Subcutaneous abdominal adipose tissue (tissue), 5 donors: ENCODE measurements around the gene SH3D21.

Experiments
- H3K27ac ChIP-seq: one replicate; pipeline ENCODE4 v1.7.0; 2013; ENCODE audit warnings: low read depth, mild to moderate bottlenecking, inconsistent platforms, low read length, moderate library complexity
- H3K27me3 ChIP-seq, 5 donors: one replicate each; pipeline ENCODE4 v1.7.0; 2013; ENCODE audit warnings: low read length in 5 of 5, inconsistent platforms in 1 of 5; ENCODE audit not compliant: control insufficient read depth in 5 of 5, insufficient read depth in 4 of 5
- H3K36me3 ChIP-seq, 5 donors: one replicate each; pipeline ENCODE4 v1.7.0; 2013; ENCODE audit warnings: low read length in 5 of 5; ENCODE audit not compliant: control insufficient read depth in 5 of 5, insufficient read depth in 5 of 5
- H3K4me1 ChIP-seq, 5 donors: one replicate each; pipeline ENCODE4 v1.7.0; 2013; ENCODE audit warnings: low read length in 5 of 5, mild to moderate bottlenecking in 3 of 5, moderate library complexity in 1 of 5; ENCODE audit not compliant: control insufficient read depth in 5 of 5, insufficient read depth in 5 of 5
- H3K4me3 ChIP-seq, 5 donors: one replicate each; pipeline ENCODE4 v1.7.0; 2013; ENCODE audit warnings: low read length in 5 of 5, low read depth in 1 of 5
- H3K9ac ChIP-seq, 5 donors: one replicate each; pipeline ENCODE4 v1.7.0; 2013; ENCODE audit warnings: low read length in 5 of 5, mild to moderate bottlenecking in 4 of 5, moderate library complexity in 3 of 5
- H3K9me3 ChIP-seq, 5 donors: one replicate each; pipeline ENCODE4 v1.7.0; 2013; ENCODE audit warnings: low read length in 5 of 5; ENCODE audit not compliant: control insufficient read depth in 5 of 5
- donor health status: healthy.
- donor health status: healthy.
- donor health status: healthy.
- donor health status: healthy.
- donor health status: healthy.

The SH3D21 gene

GRCh38 chr1:36279110-36279788 lies 26.9 kb upstream of the SH3D21 start:
- Histone ChIP-seq H3K4me1 (peaks cover 0 to 18% (median 17%) of the 10 kb centered on the region in 5 donors), H3K9ac (no peak overlapping the region), H3K36me3 (peaks cover 6 to 22% (median 14%) of the 10 kb centered on the region in 5 donors), H3K27ac (peak overlapping the region; percentile 62), H3K4me3 (no peak overlapping the region), H3K9me3 (no peaks in the 10 kb centered on the region), H3K27me3 (no peaks in the 10 kb centered on the region)

GRCh38 chr1:36279789-36280296 lies 26.3 kb upstream of the SH3D21 start:
- H3K27me3 ChIP-seq: no peaks in the 10 kb centered on the region
- peaks cover 10 to 28% (median 19%) of the 10 kb centered on the region in 5 donors for H3K36me3 ChIP-seq
- H3K9me3 ChIP-seq: no peaks in the 10 kb centered on the region
- peak overlapping the region; percentile 62 for H3K27ac ChIP-seq
- peaks cover 0 to 24% (median 22%) of the 10 kb centered on the region in 5 donors for H3K4me1 ChIP-seq
- H3K4me3 ChIP-seq: no peak overlapping the region
- H3K9ac ChIP-seq: peak overlapping the region in 1 of 5 donors; percentile 32

- Histone ChIP-seq H3K9me3 (no peaks in the 10 kb centered on the region), H3K36me3 (peaks cover 34 to 62% (median 36%) of the 10 kb centered on the region in 5 donors), H3K27ac (peak overlapping the region; percentile 78), H3K9ac (peak overlapping the region in 2 of 5 donors; percentile 16 to 60), H3K27me3 (no peaks in the 10 kb centered on the region), H3K4me3 (no peak overlapping the region), H3K4me1 (peaks cover 0 to 28% (median 24%) of the 10 kb centered on the region in 5 donors)
These were observed 22.1 kb upstream of the SH3D21 start for GRCh38 chr1:36284061-36284460.

DNA sequence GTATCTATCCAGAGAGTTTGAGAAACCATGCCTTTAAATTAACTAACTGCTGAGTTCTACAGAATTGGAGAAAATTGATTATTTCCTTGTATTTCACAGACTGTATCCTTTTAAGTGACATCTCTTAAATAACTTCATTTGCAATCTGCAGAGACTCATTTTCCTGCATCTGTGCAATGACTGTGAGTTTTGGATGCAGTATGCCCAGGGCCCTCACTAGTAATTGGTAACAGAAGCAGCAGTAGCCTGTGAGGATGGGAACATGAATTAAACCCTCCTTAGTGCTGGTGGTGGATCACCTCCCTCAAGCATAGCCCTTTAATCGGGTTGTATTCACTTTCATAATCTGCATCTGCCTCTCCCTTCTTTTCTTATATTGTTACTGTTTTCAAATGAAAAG lies 21.7 kb upstream of the SH3D21 start:
- Histone ChIP-seq H3K4me3 (no peak overlapping the region), H3K4me1 (peaks cover 0 to 24% (median 21%) of the 10 kb centered on the region in 5 donors), H3K9me3 (no peaks in the 10 kb centered on the region), H3K27me3 (no peaks in the 10 kb centered on the region), H3K27ac (peak overlapping the region; percentile 78), H3K36me3 (peaks cover 38 to 67% (median 41%) of the 10 kb centered on the region in 5 donors), H3K9ac (peak overlapping the region in 1 of 5 donors; percentile 16)

DNA sequence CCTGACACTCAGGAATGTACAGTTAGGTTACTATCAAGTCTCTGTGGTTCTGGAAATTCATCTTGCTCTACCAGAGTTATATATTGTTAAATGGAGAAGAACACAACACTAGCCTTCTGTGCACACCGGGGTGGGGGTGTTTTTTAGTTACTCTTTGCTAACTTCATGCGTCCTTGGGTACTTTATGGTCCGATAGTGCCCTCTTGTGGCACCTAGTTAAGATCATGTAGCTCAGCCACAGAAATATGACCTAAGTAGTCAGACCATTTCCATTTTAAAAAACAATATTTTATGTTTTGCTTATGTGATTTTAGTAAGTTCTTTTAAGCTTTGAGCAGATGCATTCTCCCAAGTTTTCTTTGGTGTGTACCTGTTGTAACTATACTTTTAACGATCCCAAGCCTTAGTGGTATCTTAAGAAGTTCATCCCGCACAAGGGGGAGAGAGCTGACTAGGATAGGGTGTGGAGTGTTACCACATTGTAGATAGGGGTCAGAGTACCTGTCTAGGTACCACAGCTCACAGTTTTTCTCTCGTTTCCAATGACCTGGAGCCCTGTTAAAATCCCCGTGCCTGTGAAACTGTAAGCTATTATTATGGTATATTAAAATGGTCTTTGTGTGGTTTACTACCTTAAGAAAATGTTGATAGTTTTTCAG lies 20.6 kb upstream of the SH3D21 start:
- Histone ChIP-seq H3K4me3 (no peak overlapping the region), H3K4me1 (peaks cover 0 to 20% (median 16%) of the 10 kb centered on the region in 5 donors), H3K36me3 (peaks cover 43 to 78% (median 51%) of the 10 kb centered on the region in 5 donors), H3K9me3 (no peaks in the 10 kb centered on the region), H3K27me3 (no peaks in the 10 kb centered on the region), H3K9ac (no peak overlapping the region), H3K27ac (peak overlapping the region; percentile 78)

DNA sequence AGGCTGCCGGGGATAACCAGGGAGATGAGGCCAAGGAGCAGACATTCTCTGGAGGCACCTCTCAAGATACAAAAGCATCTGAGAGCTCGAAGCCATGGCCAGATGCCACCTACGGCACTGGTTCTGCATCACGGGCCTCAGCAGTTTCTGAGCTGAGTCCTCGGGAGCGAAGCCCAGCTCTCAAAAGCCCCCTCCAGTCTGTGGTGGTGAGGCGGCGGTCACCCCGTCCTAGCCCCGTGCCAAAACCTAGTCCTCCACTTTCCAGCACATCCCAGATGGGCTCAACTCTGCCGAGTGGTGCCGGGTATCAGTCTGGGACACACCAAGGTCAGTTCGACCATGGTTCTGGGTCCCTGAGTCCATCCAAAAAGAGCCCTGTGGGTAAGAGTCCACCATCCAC lies 19.4 kb upstream of the SH3D21 start:
- H3K9ac ChIP-seq: no peak overlapping the region
- no peaks in the 10 kb centered on the region for H3K27me3 ChIP-seq
- H3K9me3 ChIP-seq: no peaks in the 10 kb centered on the region
- peaks cover 0 to 21% (median 16%) of the 10 kb centered on the region in 5 donors for H3K4me1 ChIP-seq
- H3K27ac ChIP-seq: peak overlapping the region; percentile 78
- no peak overlapping the region for H3K4me3 ChIP-seq
- H3K36me3 ChIP-seq: peaks cover 51 to 87% (median 63%) of the 10 kb centered on the region in 5 donors

DNA sequence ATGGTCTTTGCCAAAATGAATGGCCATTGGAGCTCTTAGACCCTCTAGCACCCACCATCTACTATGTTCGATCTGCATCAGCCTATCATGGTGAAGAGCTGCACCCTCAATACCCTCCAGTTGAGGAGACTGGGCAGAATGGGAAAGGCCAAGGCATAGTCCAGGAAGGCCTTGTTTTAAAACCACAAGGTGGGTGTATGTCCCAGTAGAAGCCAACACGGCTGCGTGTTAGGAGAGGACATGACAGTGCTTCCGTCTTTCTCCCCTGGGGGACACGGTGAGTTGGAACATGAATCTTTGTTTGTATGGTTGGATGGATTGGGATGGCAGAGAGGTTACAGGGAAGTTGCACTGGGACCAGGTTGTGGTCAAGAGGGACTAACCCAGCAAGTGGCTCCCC lies 18.6 kb upstream of the SH3D21 start:
- no peak overlapping the region for H3K4me3 ChIP-seq
- H3K9ac ChIP-seq: no peak overlapping the region
- H3K4me1 ChIP-seq: peaks cover 0 to 21% (median 16%) of the 10 kb centered on the region in 5 donors
- H3K27me3 ChIP-seq: no peaks in the 10 kb centered on the region
- no peaks in the 10 kb centered on the region for H3K9me3 ChIP-seq
- H3K27ac ChIP-seq: no peak overlapping the region
- H3K36me3 ChIP-seq: peaks cover 53 to 90% (median 66%) of the 10 kb centered on the region in 5 donors

DNA sequence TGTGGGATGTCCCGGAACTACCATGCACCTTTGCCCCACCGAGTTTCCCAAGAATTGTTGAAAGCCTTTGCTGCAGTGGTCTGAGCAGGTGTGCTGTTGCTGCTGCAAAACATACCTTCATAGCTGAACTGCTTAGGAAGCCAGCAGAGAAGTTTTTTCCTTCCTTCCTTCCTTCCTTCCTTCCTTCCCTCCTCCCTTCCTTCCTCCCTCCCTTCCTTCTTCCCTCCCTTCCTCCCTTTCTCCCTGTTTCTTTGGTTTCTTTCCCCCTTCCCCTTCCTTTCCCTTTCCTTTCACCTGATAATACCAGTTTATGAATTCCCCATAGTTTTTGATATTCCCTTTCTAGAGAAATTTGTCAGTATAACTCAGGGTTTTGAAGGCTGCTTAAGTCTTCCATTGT lies 10.8 kb upstream of the SH3D21 start:
- no peak overlapping the region for H3K9ac ChIP-seq
- H3K27ac ChIP-seq: no peak overlapping the region
- H3K9me3 ChIP-seq: no peaks in the 10 kb centered on the region
- no peaks in the 10 kb centered on the region for H3K27me3 ChIP-seq
- no peak overlapping the region for H3K4me3 ChIP-seq
- peaks cover 3 to 13% (median 9%) of the 10 kb centered on the region in 5 donors for H3K4me1 ChIP-seq
- H3K36me3 ChIP-seq: peaks cover 40 to 84% (median 63%) of the 10 kb centered on the region in 5 donors

GRCh38 chr1:36297062-36297461 lies 9.1 kb upstream of the SH3D21 start:
- peaks cover 6 to 23% (median 10%) of the 10 kb centered on the region in 5 donors for H3K4me1 ChIP-seq
- H3K36me3 ChIP-seq: peaks cover 39 to 84% (median 65%) of the 10 kb centered on the region in 5 donors
- H3K9ac ChIP-seq: no peak overlapping the region
- no peak overlapping the region for H3K27ac ChIP-seq
- H3K4me3 ChIP-seq: no peak overlapping the region
- H3K9me3 ChIP-seq: no peaks in the 10 kb centered on the region
- H3K27me3 ChIP-seq: no peaks in the 10 kb centered on the region

DNA sequence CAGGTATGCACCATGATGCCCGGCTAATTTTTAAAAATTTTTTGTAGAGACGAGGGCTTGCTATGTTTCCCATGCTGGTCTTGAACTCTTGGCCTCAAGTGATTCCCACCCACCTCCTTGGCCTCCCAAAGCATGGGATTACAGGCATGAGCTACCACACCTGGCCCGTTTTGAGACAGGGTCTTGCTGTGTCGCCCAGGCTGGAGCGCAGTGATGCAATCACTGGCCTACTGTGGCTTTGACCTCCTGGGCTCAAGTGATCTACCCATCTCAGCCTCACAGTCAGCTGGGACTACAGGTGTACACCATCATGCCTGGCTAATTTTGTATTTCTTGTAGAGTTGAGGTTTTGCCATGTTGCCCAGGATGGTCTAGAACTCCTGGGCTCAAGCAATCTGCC lies 7.5 kb upstream of the SH3D21 start:
- H3K4me3 ChIP-seq: no peak overlapping the region
- no peak overlapping the region for H3K9ac ChIP-seq
- peaks cover 6 to 23% (median 10%) of the 10 kb centered on the region in 5 donors for H3K4me1 ChIP-seq
- peaks cover 34 to 85% (median 69%) of the 10 kb centered on the region in 5 donors for H3K36me3 ChIP-seq
- no peak overlapping the region for H3K27ac ChIP-seq
- no peaks in the 10 kb centered on the region for H3K9me3 ChIP-seq
- H3K27me3 ChIP-seq: no peaks in the 10 kb centered on the region
